K562 (cell line): ENCODE results near the gene DNAJB1. TPM values are rescaled to one million over a fixed set of nuclear protein-coding genes. Genes with fewer than 3 reads are reported as not detected.
A peak's percentile ranks its signal among the peaks of the same experiment; 100 is the strongest.

Experiments used
- E2F1 ChIP-seq: sonication (generic); formaldehyde crosslinking; IDR thresholded peaks from 2 replicates; pipeline ENCODE4 v1.8.1; 2023; ENCODE audit warnings: mild to moderate bottlenecking, missing genetic modification reagents, moderate library complexity
- ELF1 ChIP-seq: fragments of 200-800 bp; sonication (Bioruptor generic); IDR thresholded peaks from 2 replicates; pipeline ENCODE4 v1.6.1; 2016; ENCODE audit warnings: missing genetic modification characterization, missing compliant biosample characterization
- IFI16 ChIP-seq: fragments of 250-450 bp; sonication (Bioruptor Pico); IDR thresholded peaks from 2 replicates; pipeline ENCODE4 v2.1.2; 2022; ENCODE audit warnings: mild to moderate bottlenecking, inconsistent platforms
- POLR2AphosphoS2 ChIP-seq: IDR thresholded peaks from 2 replicates; pipeline ENCODE4 v1.6.1; 2012; ENCODE audit warnings: low read length, improper control_type of control experiment
- THAP12 ChIP-seq: fragments of 250-450 bp; sonication (Bioruptor Pico); IDR thresholded peaks from 2 replicates; pipeline ENCODE4 v1.9.0; 2021; ENCODE audit warnings: mild to moderate bottlenecking, inconsistent platforms
- ZBTB40 ChIP-seq, 2 experiments: fragments of 450-650 bp in 1 of 2; sonication (generic) in 1 of 2; formaldehyde crosslinking in 1 of 2; IDR thresholded peaks; 2 replicates each; pipeline versions ENCODE4 v1.7.1 to v1.9.0; 2016 to 2022; ENCODE audit warnings: inconsistent platforms in 1 of 2, mild to moderate bottlenecking in 1 of 2, missing genetic modification reagents in 1 of 2
- ZNF3 ChIP-seq: fragments of 250-450 bp; sonication (Bioruptor Pico); IDR thresholded peaks from 2 replicates; pipeline ENCODE4 v1.5.0; 2021; ENCODE audit warnings: mild to moderate bottlenecking, moderate library complexity
- ZNF592 ChIP-seq: fragments of 450-650 bp; IDR thresholded peaks from 2 replicates; pipeline ENCODE4 v1.6.1; 2017; ENCODE audit warnings: antibody characterized with exemption, mild to moderate bottlenecking
- ZNF695 ChIP-seq: fragments of 450-650 bp; formaldehyde crosslinking; IDR thresholded peaks from 2 replicates; pipeline ENCODE4 v1.4.0; 2020; ENCODE audit warnings: mild to moderate bottlenecking, moderate library complexity
- polyA plus RNA-seq, 8 experiments: library from polyadenylated mRNA; depleted of rRNA in 4 of 8; stranded (reverse) in 5 of 8; unstranded in 3 of 8; fragments of >200 nt; fragmentation: Nextera tagmentation in 2 of 8; fragmentation: Illumina TruSeq in 1 of 8; extraction: Ambion mirVana in 2 of 8; extraction: Trizol in 1 of 8; gene quantifications; 2 replicates each; pipeline versions ENCODE4 v1.2.1 to v1.2.3, GENCODE V29; 2011 to 2014; ENCODE audit warnings: inconsistent platforms in 1 of 8, missing spikeins in 1 of 8
- total RNA-seq, 7 experiments: library from RNA; depleted of rRNA in 6 of 7; stranded (reverse); fragments of >200 nt in 6 of 7; fragmentation: Illumina TruSeq in 2 of 7; extraction: Trizol in 2 of 7; gene quantifications; 2 replicates each; pipeline versions ENCODE4 v1.2.1 to v1.2.3, GENCODE V29; 2011 to 2021; ENCODE audit warnings: low replicate concordance in 1 of 7

The DNAJB1 gene
- total and polyA plus RNA-seq, 9 of the 15 experiments (the other 6 are each of a cell fraction or from before 2014, with no cell fraction given) = 13.2 to 113 (median 62.1) TPM

GRCh38 chr19:14475251-14476073 is 42.7 kb downstream of the DNAJB1 start, which contains the start of gene PTGER1 (continued):
- TF ChIP-seq ZNF592 (no peak), IFI16 (no peak), POLR2AphosphoS2 (no peak), ELF1 (tag) (0 out of 2 replicates have a peak, but pooled peaks have one; percentile 21), E2F1 (CRISPR knock-in tag) (no peak), ZBTB40 (IDR thresholded peaks at IDR 0.05) (no peak), ZBTB40 (CRISPR knock-in tag; IDR thresholded peaks at IDR 0.05) (no peak), ZNF695 (no peak), THAP12 (CRISPR knock-in tag) (no peak), ZNF3 (CRISPR knock-in tag) (no peak)
